Midbrain (tissue), 1 donor: ENCODE measurements around the gene SLC49A3.
"Not testable (repeated sequence)": the region's sequence is repeated elsewhere in the genome, so short reads cannot be mapped to it uniquely, and the experiment has no call there.

Source experiments
- DNase-seq: peaks from one replicate; lab custom pipeline; 2025; lab: John Stamatoyannopoulos, UW

The SLC49A3 gene

DNA sequence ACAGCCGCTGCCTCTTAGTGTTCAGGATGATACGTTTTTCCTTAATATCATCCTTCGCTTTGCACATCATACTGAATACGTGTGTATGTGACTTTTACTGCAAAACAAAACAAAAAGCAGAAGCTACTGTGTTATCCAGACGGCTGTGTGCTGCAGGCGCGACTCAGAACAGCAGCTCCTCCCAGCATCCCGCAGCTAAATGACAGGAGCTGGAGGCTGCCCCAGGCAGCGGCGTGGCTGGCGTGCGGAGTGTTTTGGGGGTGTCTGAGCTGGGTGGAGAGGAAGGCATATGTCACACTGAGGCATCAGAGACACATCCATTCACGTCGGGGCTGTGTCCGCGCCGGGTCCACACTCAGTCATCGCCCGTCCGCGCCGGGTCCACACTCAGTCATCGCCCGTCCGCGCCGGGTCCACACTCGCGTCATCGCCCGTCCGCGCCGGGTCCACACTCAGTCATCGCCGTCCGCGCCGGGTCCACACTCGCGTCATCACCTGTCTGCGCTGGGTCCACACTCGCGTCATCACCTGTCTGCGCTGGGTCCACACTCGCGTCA lies 33.3 kb upstream of the SLC49A3 start:
- no peak for DNase-seq

- DNase-seq: peak; percentile 18
Observed at GRCh38 chr4:721261-722168, 32.6 kb upstream of the SLC49A3 start.

DNA sequence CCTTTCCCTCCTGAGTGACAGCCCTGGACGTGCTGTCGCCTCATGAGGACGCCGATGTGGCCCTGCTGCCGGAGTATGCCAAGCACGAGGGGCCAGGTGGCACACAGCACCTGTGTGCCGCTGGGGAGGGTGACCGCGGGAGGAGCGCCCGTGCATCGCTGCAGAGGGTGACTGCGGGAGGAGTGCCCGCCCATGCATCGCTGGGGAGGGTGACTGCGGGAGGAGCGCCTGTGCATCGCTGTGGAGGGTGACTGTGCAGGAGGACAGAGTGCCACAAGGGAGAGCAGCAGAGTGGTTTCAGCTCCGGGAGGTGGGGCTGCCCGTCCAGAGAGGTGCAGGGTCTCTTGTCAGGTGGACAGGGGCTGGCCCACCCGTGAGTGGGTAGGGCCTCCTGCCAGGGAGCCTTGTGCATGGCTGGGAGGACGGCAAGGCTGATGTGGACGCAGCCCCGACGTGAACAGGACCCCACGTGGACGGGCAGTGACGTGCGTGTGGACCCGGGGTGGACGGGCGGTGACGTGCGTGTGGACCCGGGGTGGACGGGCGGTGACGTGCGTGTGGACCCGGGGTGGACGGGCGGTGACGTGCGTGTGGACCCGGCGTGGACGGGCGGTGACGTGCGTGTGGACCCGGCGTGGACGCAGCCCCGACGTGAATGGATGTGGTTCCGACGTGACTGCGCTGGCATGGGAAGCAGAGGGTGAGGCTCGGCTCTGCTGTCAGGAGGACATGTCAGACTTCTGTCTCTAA lies 31.3 kb upstream of the SLC49A3 start:
- no peak for DNase-seq

- no peak for DNase-seq
Observed at GRCh38 chr4:718460-718859, 29.5 kb upstream of the SLC49A3 start.

DNA sequence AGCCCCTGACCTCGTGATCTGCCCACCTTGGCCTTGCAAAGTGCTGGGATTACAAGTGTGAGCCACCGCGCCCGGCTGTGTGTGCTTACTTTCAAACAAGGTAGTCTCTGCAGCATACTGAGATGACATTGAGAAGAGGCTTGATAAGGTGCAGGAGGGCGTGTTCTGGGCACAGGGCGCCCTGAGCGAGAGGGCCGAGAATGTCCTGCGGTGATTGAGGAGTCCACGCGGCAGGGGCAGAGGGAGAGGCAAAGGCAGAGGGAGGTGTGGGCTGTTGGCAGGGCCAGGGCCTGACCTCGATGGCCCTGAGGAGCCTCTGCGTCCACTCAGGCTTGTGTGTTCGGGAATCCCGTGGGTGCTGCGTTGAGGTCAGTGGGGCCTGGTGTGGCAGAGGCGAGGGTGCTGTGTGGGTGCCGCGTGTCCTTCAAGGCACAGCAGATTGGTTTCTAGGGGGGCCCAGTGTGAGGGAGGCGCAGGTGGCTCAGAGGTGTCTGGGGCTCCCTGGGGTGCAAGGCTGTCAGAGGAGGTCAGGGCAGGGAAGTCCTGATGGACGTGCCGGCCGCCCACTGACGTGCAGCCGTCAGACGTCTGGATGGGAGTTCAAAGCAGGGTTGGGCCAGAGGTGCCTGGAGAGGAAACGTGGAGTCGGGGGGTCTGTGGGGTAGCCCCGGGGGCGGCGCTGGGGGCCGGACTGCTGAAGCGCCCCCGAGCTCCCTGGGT lies 28.8 kb upstream of the SLC49A3 start:
- DNase-seq: no peak

- no peak for DNase-seq
Observed at GRCh38 chr4:714087-714486, 25.1 kb upstream of the SLC49A3 start.

- no peak for DNase-seq
Observed at GRCh38 chr4:712916-713632, 24.1 kb upstream of the SLC49A3 start.

DNA sequence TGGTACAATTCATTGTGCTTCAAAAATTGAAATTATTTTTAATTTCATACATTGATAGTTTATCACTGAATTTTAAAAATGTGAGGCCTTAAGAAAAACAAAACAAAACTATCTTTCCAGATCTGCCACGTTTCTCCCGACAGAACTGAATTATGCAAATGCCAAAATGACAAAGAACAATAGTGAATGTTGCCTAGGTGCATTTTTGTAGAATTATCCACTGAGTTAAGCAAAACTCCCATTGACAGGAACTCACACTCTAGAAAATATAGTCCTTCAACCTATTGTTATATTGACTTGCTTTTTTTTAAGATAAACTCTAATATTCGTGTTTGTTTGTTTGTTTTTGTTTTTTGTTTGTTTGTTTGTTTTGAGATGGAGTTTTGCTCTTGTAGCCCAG lies 23.1 kb upstream of the SLC49A3 start:
- DNase-seq: no peak

DNA sequence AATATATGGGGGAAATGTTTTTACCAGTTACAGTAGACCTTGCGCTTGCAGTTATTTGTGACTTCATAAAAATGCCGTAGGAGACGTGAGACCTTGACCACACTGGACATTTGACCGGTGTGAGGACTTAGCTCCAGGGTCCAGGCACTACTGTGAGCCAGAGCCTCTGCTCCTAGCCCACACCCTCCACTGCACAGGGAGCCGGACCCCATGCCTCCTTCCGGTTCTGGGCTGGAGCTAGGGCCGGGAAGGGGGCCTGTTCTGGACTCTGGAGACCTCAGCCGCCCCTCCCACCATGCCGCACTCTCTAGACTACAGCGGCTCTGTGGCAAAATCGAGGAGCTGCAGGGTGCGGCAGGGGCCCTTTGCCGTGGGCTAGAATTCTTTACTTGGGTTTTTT lies 22.0 kb upstream of the SLC49A3 start:
- no peak for DNase-seq

GRCh38 chr4:710116-710515 lies 21.2 kb upstream of the SLC49A3 start:
- DNase-seq: no peak

DNA sequence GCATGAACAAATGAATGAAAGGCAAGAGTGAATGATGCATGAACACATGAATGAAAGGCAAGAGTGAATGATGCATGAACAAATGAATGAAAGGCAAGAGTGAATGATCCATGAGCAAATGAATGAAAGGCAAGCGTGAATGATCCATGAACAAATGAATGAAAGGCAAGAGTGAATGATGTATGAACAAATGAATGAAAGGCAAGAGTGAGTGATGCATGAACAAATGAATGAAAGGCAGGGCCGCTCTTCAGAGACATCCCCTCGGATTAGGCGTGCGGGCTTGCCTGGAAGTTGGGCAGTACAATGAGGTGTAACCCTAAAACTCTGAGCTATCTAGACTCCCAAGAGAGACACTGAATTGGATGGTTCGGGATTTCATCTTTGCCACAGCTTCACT lies 20.4 kb upstream of the SLC49A3 start:
- DNase-seq: no peak

DNA sequence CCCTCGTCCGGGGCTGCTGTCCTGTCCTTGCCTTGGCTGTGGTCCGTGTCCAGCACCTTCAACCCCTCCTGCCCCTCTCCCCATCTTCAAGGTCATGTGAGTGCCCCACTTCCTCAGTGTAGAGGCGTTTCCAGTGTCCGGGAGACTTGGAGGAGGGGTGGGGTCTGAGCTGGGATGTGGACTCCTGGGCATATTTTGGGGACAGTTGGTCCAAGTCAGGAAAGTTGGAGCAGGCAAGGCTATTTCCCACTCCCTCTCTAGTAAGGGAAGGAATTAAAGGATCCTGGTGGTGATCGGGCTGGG lies 19.6 kb upstream of the SLC49A3 start:
- DNase-seq: no peak

GRCh38 chr4:707929-708630 lies 19.1 kb upstream of the SLC49A3 start:
- DNase-seq: no peak

DNA sequence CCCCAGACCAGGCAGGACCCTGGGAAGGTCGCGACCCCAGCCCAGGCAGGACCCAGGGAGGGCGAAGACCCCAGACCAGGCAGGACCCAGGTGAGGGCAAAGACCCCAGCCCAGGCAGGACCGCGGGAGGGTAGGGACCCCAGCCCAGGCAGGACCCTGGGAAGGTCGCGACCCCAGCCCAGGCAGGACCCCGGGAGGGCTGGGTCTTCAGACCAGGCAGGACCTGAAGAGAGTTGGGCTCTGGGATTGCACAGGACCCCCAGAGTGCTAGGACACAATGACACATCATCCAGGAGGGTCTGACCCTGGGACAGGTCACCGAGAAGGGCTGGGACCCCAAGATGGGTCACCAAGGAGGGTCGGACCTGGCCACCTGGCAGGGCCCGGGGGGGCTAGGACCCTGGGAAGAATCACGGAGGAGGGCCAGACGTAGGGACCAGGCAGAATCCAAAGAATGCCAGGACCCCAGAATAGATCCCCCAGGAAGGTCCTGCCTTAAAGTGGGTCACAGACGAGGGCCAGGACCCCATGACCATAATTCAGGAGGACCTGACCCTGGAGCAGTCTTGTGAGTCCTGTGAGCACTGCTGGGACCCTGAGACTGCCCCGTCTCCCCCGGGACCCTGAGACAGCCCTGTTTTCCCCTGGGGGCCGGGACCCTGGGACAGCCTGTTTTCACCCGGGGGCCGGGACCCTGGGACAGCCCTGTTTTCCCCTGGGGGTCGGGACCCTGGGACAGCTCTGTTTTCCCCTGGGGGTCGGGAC lies 18.1 kb upstream of the SLC49A3 start:
- DNase-seq: no peak

DNA sequence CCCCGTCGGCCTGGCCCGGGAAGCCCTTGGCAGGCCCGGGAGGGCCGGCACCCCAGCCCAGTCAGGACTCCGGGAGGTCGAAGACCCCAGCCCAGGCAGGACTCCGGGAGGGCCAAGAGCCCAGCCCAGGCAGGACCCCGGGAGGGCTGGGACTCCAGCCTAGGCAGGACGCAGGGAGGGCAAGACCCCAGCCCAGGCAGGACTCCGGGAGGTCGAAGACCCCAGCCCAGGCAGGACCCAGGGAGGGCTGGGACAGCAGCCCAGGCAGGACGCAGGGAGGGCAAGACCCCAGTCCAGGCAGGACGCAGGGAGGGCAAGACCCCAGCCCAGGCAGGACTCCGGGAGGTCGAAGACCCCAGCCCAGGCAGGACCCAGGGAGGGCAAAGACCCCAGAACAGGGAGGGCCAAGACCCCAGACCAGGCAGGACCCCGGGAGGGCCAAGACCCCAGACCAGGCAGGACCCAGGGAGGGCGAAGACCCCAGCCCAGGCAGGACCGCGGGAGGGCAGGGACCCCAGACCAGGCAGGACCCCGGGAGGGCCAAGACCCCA lies 17.2 kb upstream of the SLC49A3 start:
- DNase-seq: not testable (repeated sequence)

GRCh38 chr4:705278-706082 lies 16.5 kb upstream of the SLC49A3 start, which contains the start of gene PCGF3:
Gene PCGF3 (plus strand): TSS chr4:705832. CDS start chr4:733681, 27,849 bp downstream.
- DNase-seq: peak; percentile 95

- no peak for DNase-seq
Observed at GRCh38 chr4:704971-705277, 16.0 kb upstream of the SLC49A3 start.

GRCh38 chr4:704198-704891 lies 15.4 kb upstream of the SLC49A3 start:
- DNase-seq: no peak
